ENCODE data around the gene RCAN1.

The RCAN1 gene

DNA sequence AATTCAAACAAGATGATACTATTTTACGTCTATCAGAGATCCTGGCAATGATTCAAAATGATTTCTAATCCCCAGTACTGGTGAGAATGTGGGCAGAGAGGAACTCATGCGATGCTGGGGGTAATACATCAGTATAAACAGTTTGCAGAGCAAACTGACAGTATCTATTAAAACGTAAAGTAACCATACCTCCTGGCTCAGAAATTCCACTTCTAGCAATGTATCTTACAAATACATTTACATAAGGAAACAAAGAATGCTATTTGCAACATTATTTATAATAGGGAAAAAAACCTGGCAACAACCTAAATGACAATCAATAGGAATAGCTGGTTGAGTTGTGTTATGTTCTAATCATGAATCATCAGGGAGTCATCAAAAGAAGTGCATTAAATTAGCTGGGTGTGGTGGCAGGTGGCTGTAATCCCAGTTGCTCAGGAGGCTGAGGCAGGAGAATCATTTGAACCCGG is 15.9 kb downstream of the RCAN1 start:
- no peak for DNase-seq (ENCODE audit: low read depth)

GRCh38 chr21:34597406-34597805 is 17.5 kb downstream of the RCAN1 start:
- no peak for DNase-seq (ENCODE audit: low read depth)

DNA sequence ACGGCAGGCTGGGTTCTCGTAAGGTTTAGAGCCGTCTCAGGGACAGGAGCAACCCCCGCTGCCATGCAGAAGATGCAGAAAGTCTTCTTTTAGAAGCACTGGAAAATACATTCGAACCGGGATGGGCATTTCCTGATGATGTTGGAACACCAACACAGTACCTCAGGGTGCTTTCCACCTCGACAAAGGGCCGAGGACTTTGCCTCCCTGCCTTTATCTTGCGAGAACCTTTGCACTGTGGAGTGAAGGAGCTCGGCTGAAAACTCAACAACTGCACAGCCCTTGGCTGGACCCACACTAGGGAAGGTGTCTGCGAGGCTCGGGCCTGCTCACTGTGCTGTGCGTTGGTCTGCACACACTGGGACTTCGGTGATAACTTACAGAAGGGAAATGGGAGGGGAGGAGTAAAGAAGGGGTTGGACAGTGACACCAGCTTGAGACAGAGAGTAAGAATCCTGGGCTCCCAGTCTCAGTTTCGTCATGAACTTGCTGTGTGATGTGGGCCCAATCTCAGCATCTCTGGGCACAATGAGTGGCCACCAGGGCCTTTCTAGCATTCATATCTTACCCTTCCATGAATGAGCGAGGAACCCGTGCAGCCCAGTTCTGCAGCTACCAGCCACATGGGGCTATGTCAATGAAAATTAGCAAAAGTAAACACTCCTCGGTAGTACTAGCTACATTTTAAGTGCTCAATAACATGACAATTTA is 18.2 kb downstream of the RCAN1 start:
- no peak for DNase-seq (ENCODE audit: low read depth)

- DNase-seq (ENCODE audit: low read depth): no peak
These were observed 19.5 kb downstream of the RCAN1 start for GRCh38 chr21:34595457-34595856.

DNA sequence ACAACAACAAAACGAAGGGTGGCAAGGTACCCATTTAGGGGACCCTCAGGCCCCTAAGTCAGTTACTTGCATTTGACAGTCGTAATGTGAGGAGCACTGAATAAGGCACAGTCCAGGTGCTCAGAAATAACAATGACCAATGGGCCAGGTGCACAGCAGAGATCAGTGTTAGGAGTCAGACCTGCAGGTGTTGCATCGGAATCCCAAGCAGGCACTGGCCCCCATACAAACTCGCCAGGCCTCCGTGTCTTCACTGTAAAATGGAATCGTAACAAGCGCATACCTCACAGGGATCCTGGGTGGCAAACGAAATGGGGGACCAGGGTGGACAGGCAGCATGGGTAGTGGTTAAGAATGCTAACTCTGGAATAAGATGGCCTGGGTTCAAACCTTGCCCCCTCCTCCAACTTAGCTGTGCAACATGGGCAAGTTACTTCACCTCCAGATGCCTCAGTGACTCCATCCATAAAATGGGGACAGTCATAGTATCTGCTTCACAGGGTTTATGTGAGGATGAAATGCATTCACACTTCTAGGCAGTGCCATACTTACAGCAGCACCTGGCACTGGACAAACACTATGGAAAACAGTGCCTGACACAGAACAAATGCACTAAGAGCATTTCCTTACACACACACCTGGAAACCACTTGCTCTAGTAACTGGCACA is 20.2 kb downstream of the RCAN1 start:
- no peak for DNase-seq (ENCODE audit: low read depth)

- no peak for DNase-seq (ENCODE audit: low read depth)
These were observed 20.9 kb downstream of the RCAN1 start for GRCh38 chr21:34593954-34594531.

DNA sequence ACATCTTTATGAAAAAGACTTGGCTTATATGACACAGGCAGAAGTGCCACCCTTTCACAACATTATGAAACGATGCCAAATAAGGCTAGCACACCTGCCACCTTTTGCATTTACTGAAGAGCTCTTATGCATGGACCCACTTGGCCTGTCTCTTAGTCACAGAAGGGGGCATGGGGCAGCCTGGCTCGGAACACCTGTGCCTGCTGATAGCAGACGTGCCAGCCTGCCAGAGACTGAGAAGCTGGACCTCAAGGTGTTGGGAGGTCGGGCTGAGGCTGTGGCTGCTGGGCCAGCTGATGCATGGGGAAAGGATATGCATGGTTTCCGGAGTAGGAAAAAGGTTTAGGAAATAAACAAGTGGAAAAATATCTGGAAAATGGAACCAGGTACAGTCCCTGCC is 21.5 kb downstream of the RCAN1 start:
- DNase-seq (ENCODE audit: low read depth): no peak

GRCh38 chr21:34592120-34592955 is 22.6 kb downstream of the RCAN1 start:
- DNase-seq (ENCODE audit: low read depth): no peak

- DNase-seq (ENCODE audit: low read depth): no peak
These were observed 24.4 kb downstream of the RCAN1 start for GRCh38 chr21:34590520-34590919.

GRCh38 chr21:34589511-34590282 is 25.2 kb downstream of the RCAN1 start:
- no peak for DNase-seq (ENCODE audit: low read depth)

DNA sequence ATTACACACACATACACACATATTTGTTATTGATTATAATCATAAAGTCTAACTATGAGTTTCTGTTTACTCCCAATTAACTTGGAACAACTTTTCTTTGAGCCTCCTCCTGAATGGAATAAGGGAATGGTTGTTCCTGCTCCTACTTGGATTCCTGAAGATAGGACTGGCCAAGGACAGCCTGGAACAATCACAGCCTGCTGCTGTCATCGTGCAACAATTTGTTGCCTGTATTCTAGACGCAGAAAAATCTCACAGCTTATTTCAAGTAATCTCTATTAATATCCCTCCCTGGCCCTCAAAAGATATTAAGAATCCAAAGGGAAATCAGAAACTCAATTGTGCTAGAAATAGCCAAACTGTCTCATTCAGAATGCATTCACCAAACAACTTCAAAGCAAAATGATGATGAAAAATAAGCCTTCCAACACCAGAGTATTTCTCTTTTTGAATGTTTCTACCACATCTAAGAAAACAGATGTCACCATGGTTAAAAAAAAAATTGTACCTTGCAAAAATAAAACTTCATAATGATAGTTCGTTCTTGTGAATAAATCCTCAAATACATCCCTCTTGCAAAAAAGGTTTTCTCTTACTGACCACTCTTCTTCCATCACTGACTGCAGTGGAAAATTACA is 30.9 kb downstream of the RCAN1 start:
- DNase-seq (ENCODE audit: low read depth): no peak

DNA sequence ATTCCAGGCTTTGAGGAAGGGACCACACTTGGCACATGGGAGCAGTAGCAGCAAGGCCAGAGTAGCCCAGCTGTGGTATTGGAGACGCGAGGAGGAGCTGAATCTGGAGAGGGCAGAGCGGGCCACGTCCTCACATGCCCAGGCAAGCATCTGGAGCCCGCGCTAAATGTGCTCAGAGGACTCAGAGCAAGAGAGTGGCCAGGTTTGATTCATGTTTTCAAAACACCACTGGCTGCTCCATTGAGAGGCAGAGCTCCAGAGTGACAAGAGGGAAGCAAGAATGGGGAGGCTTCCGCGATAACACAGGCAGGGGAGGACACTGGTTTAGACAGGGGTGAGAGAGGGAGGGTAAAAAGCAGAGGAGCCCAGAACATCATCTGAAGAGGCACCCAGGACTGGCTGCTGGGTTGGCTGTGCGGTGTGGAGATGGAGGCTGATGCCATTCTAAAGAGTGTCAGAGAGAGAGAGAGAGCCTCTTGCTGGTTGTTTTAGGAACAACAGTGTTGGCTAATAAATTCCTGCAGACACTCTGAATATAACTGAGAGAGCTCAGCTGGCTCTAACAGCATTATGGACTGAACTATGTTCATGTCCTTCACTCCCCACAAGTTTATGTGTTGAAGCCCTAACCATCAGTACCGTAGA is 32.3 kb downstream of the RCAN1 start:
- no peak for DNase-seq (ENCODE audit: low read depth)

GRCh38 chr21:34580181-34580700 is 34.7 kb downstream of the RCAN1 start:
- DNase-seq (ENCODE audit: low read depth): no peak

DNA sequence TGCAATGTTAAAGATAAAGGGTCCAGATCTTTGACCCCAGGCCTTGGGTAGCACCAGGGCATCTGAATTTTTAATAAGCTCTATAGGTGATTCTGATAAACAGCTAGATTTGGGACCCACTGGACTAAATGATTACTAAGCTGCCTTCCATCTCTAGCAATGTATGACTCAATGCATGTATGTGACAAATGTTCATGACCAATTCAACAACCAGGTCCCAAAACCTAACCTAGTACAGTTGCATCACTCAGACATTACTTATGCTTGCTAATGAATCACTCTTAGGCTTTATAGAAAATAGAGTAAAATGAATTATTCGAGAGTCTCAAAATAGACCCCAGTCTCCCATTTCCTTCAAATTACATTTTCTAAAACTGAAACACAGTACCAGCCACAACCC is 35.5 kb downstream of the RCAN1 start:
- no peak for DNase-seq (ENCODE audit: low read depth)

DNA sequence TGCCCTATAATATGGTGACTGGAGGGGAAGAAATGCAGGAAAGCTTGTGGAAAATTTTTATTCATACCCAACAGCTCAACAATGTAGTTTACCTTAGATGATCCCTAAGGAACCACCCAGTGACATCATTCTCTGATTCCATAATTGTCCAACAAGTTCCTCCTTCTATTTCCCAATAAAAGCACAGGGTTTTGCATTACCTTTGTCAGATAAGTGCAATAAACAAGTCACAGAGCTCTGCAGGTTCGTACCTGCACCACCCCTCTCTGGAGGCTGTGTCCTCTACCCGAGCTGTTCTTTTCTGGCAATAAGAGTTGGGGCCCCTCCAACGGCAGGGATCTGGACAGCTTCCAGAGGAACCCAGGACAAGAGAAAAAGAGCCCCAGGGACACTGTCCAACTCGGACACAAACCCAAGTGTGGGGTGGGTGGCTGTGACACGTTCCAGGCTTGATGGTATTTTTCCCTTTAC is 38.8 kb downstream of the RCAN1 start:
- no peak for DNase-seq (ENCODE audit: low read depth)

GRCh38 chr21:34574601-34575529 is 40.0 kb downstream of the RCAN1 start:
- no peak for DNase-seq (ENCODE audit: low read depth)

- no peak for DNase-seq (ENCODE audit: low read depth)
These were observed 42.9 kb downstream of the RCAN1 start for GRCh38 chr21:34571994-34572393.

- DNase-seq (ENCODE audit: low read depth): no peak
These were observed 44.6 kb downstream of the RCAN1 start for GRCh38 chr21:34570313-34570712.

DNA sequence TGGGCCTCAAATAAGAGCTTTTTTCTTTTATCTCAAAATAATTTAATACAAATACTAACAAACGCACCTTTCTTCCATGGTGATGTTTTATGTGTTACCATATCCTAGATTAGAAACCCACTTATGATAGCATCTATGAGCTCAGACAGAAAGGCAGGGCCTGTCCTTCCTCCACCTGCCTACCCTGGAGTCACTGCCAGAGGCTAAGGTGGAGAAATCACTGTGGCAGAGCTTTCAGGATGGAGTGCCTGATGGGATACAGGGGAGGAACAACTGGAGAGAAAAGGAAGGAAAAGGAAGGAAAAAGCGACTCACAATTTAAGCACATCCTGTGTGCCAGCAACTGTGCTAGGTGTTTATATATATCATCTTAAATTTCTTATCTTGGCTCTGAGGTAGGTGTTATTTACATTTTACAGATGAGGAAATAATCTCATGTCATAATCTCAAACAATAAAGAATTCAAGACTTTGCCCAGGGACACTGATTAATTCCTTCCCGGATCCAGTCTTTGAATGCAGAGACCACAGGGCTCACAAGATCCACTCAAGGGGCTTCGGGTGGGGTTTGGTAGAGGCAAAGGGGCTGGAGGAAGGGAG is 45.4 kb downstream of the RCAN1 start:
- no peak for DNase-seq (ENCODE audit: low read depth)
